Sigmoid colon (tissue), 7 donors: ENCODE measurements around the gene RAB3A. TPM values are rescaled to one million over a fixed set of nuclear protein-coding genes. Genes with fewer than 3 reads are reported as not detected.
"Not testable (repeated sequence)": the region's sequence is repeated elsewhere in the genome, so short reads cannot be mapped to it uniquely, and the experiment has no call there.

ENCODE experiments used
- DNase-seq: peaks from one replicate; pipeline ENCODE4 v3.0.0-alpha.2; 2019
- H3K27ac ChIP-seq, 4 donors: fragments of 200-600 bp; sonication (generic); one replicate each; pipeline ENCODE4 v1.5.1; 2016 to 2019; ENCODE audit warnings: mild to moderate bottlenecking in 1 of 4
- H3K27me3 ChIP-seq, 3 donors: fragments of 200-600 bp; sonication (generic); one replicate each; pipeline ENCODE4 v1.5.1; 2019; ENCODE audit warnings: mild to moderate bottlenecking in 1 of 3
- H3K36me3 ChIP-seq, 4 donors: fragments of 200-600 bp; sonication (generic); one replicate each; pipeline ENCODE4 v1.5.1; 2016 to 2019
- H3K4me1 ChIP-seq, 4 donors: fragments of 200-600 bp; sonication (generic); one replicate each; pipeline ENCODE4 v1.5.1; 2017 to 2019
- H3K4me3 ChIP-seq, 4 donors: fragments of 200-600 bp; sonication (generic); one replicate each; pipeline ENCODE4 v1.5.1; 2017 to 2019; ENCODE audit warnings: mild to moderate bottlenecking in 2 of 4, moderate library complexity in 1 of 4
- H3K9me3 ChIP-seq, 4 donors: fragments of 200-600 bp in 3 of 4; sonication (generic) in 3 of 4; one replicate each; pipeline versions ENCODE4 v1.5.1 to v1.6.1; 2013 to 2019
- EP300 ChIP-seq, 4 donors: sonication (generic); formaldehyde crosslinking; IDR thresholded peaks; one replicate each; pipeline ENCODE4 v1.6.1; 2017; ENCODE audit warnings: antibody characterized with exemption in 4 of 4
- POLR2A ChIP-seq, 2 donors: fragments of 450-650 bp; IDR thresholded peaks; one replicate each; pipeline ENCODE4 v1.6.1; 2016; ENCODE audit warnings: antibody characterized with exemption in 2 of 2, mild to moderate bottlenecking in 2 of 2, moderate library complexity in 2 of 2
- POLR2AphosphoS5 ChIP-seq, 4 donors: sonication (generic); formaldehyde crosslinking; IDR thresholded peaks; one replicate each; pipeline ENCODE4 v1.6.1; 2017; ENCODE audit warnings: antibody characterized with exemption in 4 of 4
- WGBS, 2 donors: extraction: QIAGEN DNeasy Blood & Tissue Kit; methylation state at CpG; one replicate each; pipeline ENCODE4 v1.1.7; 2013; 5-methylcytosine and 5-hydroxymethylcytosine counted together
- intact Hi-C: fragments of 100-400 bp; cut with DNase I; formaldehyde crosslinking; loops from one replicate; pipeline ENCODE4 v1.15.1; 2023
- polyA plus RNA-seq, 3 donors: library from polyadenylated mRNA; stranded (reverse); fragments of 200-250 nt; gene quantifications; one replicate each; pipeline ENCODE4 v1.2.3, GENCODE V29; 2013
- total RNA-seq, 4 donors: library from RNA; depleted of rRNA; stranded (reverse); fragments of >200 nt; gene quantifications; one replicate each; pipeline ENCODE4 v1.1.0, GENCODE V29; 2016
- TF ChIP-seq, protein P1 (sequence below), 4 experiments: fragments of 450-650 bp in 3 of 4; fragments of 200-600 bp in 1 of 4; IDR thresholded peaks; one replicate each; pipeline ENCODE4 v1.5.1; 2016 to 2019; ENCODE audit warnings: antibody characterized with exemption in 4 of 4, mild to moderate bottlenecking in 3 of 4, moderate library complexity in 2 of 4
- donor health status: healthy with polysubstance abuse.
- donor health status: Bipolar disorder and iron deficiency.
- donor health status: healthy.

The RAB3A gene
- total and polyA plus RNA-seq, 7 donors = 0.66 to 4.8 (median 2.2) TPM

DNA sequence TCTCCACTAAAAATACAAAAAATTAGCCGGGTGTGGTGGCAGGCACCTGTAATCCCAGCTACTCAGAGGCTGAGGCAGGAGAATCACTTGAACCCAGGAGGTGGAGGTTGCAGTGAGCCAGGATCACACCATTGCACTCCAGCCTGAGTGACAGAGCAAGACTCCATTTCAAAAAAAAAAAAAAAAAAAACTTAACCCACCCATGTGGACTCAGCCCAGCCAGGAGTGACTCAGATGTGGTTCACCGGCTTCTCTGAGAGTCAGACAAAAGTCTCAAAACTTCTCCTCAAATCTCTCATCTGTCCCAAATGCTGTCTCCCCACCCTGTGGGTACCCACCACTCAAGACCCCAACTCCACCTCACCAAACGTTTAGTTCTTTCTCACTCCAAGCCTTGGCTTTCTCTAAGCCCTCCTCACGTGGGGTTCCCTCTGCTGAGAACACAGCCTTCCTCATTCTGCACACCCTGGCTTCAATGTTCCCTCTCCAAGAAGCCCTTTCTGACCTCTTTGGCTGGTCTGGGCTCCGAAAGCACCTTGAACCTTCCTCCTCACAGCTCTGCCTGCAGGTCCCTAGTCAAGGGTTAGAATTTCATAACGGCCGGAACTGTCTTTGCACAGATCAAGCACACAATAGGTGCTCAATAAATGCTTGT, 11.1 kb upstream of the RAB3A start:
- Histone ChIP-seq H3K9me3 (no peaks in the 10 kb centered on the region), H3K27ac (no peak overlapping the region), H3K27me3 (no peaks in the 10 kb centered on the region), H3K4me3 (no peak overlapping the region), H3K36me3 (no peaks in the 10 kb centered on the region), H3K4me1 (no peaks in the 10 kb centered on the region)
- WGBS, 2 donors = 66 to 71% methylated on average over 7 of the region's 7 CpGs
- TF ChIP-seq, protein P1, sequence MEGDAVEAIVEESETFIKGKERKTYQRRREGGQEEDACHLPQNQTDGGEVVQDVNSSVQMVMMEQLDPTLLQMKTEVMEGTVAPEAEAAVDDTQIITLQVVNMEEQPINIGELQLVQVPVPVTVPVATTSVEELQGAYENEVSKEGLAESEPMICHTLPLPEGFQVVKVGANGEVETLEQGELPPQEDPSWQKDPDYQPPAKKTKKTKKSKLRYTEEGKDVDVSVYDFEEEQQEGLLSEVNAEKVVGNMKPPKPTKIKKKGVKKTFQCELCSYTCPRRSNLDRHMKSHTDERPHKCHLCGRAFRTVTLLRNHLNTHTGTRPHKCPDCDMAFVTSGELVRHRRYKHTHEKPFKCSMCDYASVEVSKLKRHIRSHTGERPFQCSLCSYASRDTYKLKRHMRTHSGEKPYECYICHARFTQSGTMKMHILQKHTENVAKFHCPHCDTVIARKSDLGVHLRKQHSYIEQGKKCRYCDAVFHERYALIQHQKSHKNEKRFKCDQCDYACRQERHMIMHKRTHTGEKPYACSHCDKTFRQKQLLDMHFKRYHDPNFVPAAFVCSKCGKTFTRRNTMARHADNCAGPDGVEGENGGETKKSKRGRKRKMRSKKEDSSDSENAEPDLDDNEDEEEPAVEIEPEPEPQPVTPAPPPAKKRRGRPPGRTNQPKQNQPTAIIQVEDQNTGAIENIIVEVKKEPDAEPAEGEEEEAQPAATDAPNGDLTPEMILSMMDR (IDR thresholded peaks at IDR 0.05) = no peak
- TF ChIP-seq POLR2A (IDR thresholded peaks at IDR 0.05) = no peak
- no peak for TF ChIP-seq POLR2AphosphoS5 (IDR thresholded peaks at IDR 0.05)
- TF ChIP-seq EP300 (IDR thresholded peaks at IDR 0.05) = no peak
- no peak for DNase-seq
- intact Hi-C loops = no loop called here

DNA sequence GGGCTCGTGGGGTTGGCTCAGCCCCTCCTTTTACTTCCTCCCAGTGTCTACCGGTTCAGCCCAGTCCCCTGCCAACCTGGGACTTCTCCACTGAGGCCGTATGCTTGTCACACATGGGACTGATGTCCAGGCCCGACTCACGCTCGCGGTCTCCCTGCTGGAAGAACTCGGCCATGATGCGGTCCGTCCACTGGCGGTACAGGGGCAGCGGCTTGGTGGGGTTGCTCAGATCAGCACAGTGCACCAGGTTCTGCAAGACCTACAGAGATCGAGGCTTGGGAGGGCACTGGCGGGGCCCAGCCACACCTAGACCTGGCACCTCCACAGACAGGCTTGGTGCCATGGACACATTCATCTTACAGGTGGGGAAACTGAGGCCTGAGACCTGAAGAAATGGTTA, 7.8 kb upstream of the RAB3A start:
- Histone ChIP-seq H3K27ac (no peak overlapping the region), H3K4me3 (no peak overlapping the region), H3K9me3 (no peaks in the 10 kb centered on the region), H3K4me1 (peaks cover 0 to 10% (median 6%) of the 10 kb centered on the region in 4 donors), H3K27me3 (no peaks in the 10 kb centered on the region), H3K36me3 (no peaks in the 10 kb centered on the region)
- no peak for DNase-seq
- TF ChIP-seq, protein P1 (IDR thresholded peaks at IDR 0.05) = no peak
- TF ChIP-seq POLR2A (IDR thresholded peaks at IDR 0.05) (no peak), POLR2AphosphoS5 (IDR thresholded peaks at IDR 0.05) (no peak), EP300 (IDR thresholded peaks at IDR 0.05) (no peak)
- intact Hi-C loops = no loop called here
- WGBS, 2 donors = 82 to 87% methylated on average over 14 of the region's 14 CpGs

DNA sequence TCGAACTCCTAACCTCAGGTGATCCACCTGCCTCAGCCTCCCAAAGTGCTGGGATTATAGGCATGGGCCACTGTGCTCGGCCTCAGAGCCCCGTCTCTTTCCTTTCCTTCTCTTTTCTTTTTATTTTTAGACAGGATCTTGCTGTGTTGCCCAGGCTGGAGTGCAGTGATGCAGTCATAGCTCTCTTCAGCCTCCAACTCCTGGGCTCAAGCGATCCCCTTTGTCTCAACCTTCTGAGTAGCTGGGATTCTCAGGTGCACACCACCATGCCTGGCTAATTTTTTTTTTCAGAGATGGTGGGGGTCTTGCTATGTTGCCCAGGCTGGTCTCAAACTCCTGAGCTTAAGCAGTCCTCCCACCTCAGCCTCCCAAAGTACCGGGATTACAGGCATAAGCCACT, 6.1 kb upstream of the RAB3A start:
- H3K9me3 ChIP-seq, H3K27me3 ChIP-seq, H3K36me3 ChIP-seq, DNase-seq, H3K27ac ChIP-seq, H3K4me3 ChIP-seq: not testable (repeated sequence)
- H3K4me1 ChIP-seq = peaks cover 0 to 19% (median 16%) of the 10 kb centered on the region in 4 donors
- WGBS, 2 donors = 83 to 87% methylated on average over 5 of the region's 5 CpGs
- intact Hi-C loops = loop anchor here (5.0 kb wide), 1 partner anchor 202 kb away; no protein-coding TSS in a partner anchor

DNA sequence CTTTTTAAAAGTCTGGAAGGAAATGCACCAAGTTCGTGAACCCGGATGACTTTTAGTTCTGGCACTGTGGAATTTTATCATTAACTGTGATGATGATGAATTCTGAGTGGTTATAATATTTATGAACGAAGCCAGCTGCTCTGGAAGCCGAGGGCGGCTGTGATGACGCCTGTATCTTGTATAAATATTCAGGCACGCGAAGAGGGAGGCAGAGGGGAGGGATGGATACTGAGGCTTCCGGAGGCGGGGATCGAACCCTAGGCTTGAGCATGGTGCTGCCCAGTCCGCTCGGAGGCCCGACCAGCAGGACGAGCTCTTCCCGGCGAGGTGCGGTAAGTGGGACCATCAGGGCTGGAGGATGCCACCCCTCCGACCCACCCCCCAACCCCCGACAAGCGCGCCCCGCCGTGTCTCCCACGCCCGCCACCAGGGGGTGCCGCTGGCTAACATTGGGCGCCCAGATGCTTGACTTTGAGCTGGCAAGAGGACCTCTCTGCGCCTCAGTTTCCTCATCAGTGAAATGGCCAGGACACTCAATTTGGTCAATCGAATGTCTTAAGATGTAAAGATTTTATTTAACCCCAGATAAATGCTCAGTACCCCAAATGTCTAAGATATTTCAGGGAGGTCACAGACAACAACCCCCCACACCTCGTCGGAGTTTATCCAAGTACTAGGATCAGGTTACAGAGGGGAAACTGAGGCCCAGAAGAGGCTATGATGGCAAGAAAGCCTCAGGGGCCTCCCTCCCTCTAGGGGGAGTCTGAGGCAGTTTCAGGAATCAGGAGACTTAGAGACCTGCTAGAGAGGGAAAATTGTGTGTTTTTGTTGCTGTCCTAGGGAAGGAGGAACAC, 4.5 kb upstream of the RAB3A start:
- no peaks in the 10 kb centered on the region for H3K9me3 ChIP-seq
- no peaks in the 10 kb centered on the region for H3K36me3 ChIP-seq
- H3K4me1 ChIP-seq = peaks cover 0 to 27% (median 21%) of the 10 kb centered on the region in 4 donors
- peak overlapping the region; percentile 15 to 61 (median 38) for H3K27ac ChIP-seq
- no peak overlapping the region for H3K4me3 ChIP-seq
- peak; percentile 84 for DNase-seq
- TF ChIP-seq, protein P1 (IDR thresholded peaks at IDR 0.05) = peak in 3 of 4 experiments; percentile 21 to 76 (median 43)
- no peak for TF ChIP-seq POLR2A (IDR thresholded peaks at IDR 0.05)
- peak in 2 of 4 donors; percentile 26 to 46 for TF ChIP-seq POLR2AphosphoS5 (IDR thresholded peaks at IDR 0.05)
- TF ChIP-seq EP300 (IDR thresholded peaks at IDR 0.05) = peak in 1 of 4 donors; percentile 5
- WGBS, 2 donors = 11 to 23% methylated on average over 32 of the region's 32 CpGs
- H3K27me3 ChIP-seq = no peaks in the 10 kb centered on the region
- intact Hi-C loops = loop anchor here (1.0 to 5.0 kb wide), 2 partner anchors 43 to 204 kb away; no protein-coding TSS in a partner anchor

DNA sequence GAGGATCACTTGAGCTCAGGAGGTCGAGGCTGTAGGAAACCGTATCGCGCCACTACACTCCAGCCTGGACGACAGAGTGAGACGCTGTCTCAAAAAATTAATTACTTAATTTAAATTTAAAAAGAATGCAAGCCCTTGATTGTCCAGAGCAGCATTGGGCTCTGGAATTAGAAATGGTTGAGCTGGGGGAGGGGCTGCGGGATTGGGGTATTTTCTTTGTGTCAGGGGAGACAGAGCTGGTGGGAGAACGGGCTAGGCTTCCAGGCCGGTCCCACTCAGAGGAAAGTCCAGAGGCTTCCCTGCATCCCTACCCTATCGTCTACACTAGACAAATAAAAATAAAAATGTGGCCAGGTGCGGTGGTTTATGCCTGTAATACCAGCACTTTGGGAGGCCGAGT, 2.2 kb upstream of the RAB3A start:
- no peaks in the 10 kb centered on the region for H3K27me3 ChIP-seq
- H3K4me3 ChIP-seq = no peak overlapping the region
- 79 to 82% methylated on average over 12 of the region's 12 CpGs for WGBS, 2 donors
- H3K27ac ChIP-seq = peak overlapping the region; percentile 95 to 98 (median 95)
- peaks cover 0 to 10% (median 0%) of the 10 kb centered on the region in 4 donors for H3K36me3 ChIP-seq
- intact Hi-C loops = loop anchor here (5.0 kb wide), 1 partner anchor 206 kb away; no protein-coding TSS in a partner anchor
- DNase-seq = no peak
- no peak for TF ChIP-seq EP300 (IDR thresholded peaks at IDR 0.05)
- TF ChIP-seq, protein P1 (IDR thresholded peaks at IDR 0.05) = no peak
- TF ChIP-seq POLR2AphosphoS5 (IDR thresholded peaks at IDR 0.05) = no peak
- TF ChIP-seq POLR2A (IDR thresholded peaks at IDR 0.05) = no peak
- no peaks in the 10 kb centered on the region for H3K9me3 ChIP-seq
- H3K4me1 ChIP-seq = peaks cover 0 to 37% (median 32%) of the 10 kb centered on the region in 4 donors
